HEK293T (cell line): ENCODE results near the gene CHL1.

Experiments
- CTCF ChIA-PET: fragments of 350-600 bp; formaldehyde crosslinking; extraction: SDS; loops from one replicate; lab custom pipeline; 2021; ENCODE audit warnings: antibody characterized with exemption, inconsistent platforms; lab: Yijun Ruan, JAX
- POLR2A ChIA-PET: fragments of 350-600 bp; formaldehyde crosslinking; extraction: SDS; loops from one replicate; lab custom pipeline; 2020; ENCODE audit warnings: antibody characterized with exemption, inconsistent platforms; lab: Yijun Ruan, JAX
- DNase-seq: peaks from one replicate; pipeline ENCODE4 v3.0.0; 2012; ENCODE audit warnings: mixed read lengths; ENCODE audit errors: extremely low spot score
- ARNT ChIP-seq: fragments of 450-650 bp; IDR thresholded peaks from 2 replicates; pipeline ENCODE4 v1.6.1; 2017; ENCODE audit warnings: mild to moderate bottlenecking
- BHLHE40 ChIP-seq: fragments of 450-650 bp; IDR thresholded peaks from 2 replicates; pipeline ENCODE4 v1.6.1; 2016; ENCODE audit warnings: mild to moderate bottlenecking, moderate library complexity, borderline replicate concordance
- CTBP1 ChIP-seq: fragments of 450-650 bp; IDR thresholded peaks from 2 replicates; pipeline ENCODE4 v1.6.1; 2016; ENCODE audit warnings: borderline replicate concordance
- ELF4 ChIP-seq: fragments of 450-650 bp; IDR thresholded peaks from 2 replicates; pipeline ENCODE4 v1.6.1; 2017; ENCODE audit warnings: antibody characterized with exemption
- FOXA1 ChIP-seq: fragments of 450-650 bp; IDR thresholded peaks from 2 replicates; pipeline ENCODE4 v1.6.1; 2016; ENCODE audit warnings: mild to moderate bottlenecking
- FOXK2 ChIP-seq: fragments of 450-650 bp; IDR thresholded peaks from 2 replicates; pipeline ENCODE4 v1.6.1; 2016; ENCODE audit warnings: mild to moderate bottlenecking
- FOXM1 ChIP-seq: fragments of 450-650 bp; IDR thresholded peaks from 2 replicates; pipeline ENCODE4 v1.6.1; 2017; ENCODE audit warnings: mild to moderate bottlenecking, borderline replicate concordance
- HDGF ChIP-seq: fragments of 450-650 bp; IDR thresholded peaks from 2 replicates; pipeline ENCODE4 v1.6.1; 2017; ENCODE audit warnings: antibody characterized with exemption, borderline replicate concordance
- L3MBTL2 ChIP-seq: fragments of 450-650 bp; conservative IDR thresholded peaks from 2 replicates; pipeline ENCODE4 v1.6.1; 2016; ENCODE audit warnings: mild to moderate bottlenecking
- LEF1 ChIP-seq: fragments of 450-650 bp; IDR thresholded peaks from 2 replicates; pipeline ENCODE4 v1.6.1; 2017; ENCODE audit warnings: mild to moderate bottlenecking, borderline replicate concordance
- NFRKB ChIP-seq: fragments of 450-650 bp; IDR thresholded peaks from 2 replicates; pipeline ENCODE4 v1.6.1; 2016; ENCODE audit warnings: mild to moderate bottlenecking, moderate library complexity
- PKNOX1 ChIP-seq: fragments of 450-650 bp; IDR thresholded peaks from 2 replicates; pipeline ENCODE4 v1.6.1; 2016
- SP1 ChIP-seq: fragments of 450-650 bp; IDR thresholded peaks from 2 replicates; pipeline ENCODE4 v1.6.1; 2017
- SUZ12 ChIP-seq: fragments of 450-650 bp; IDR thresholded peaks from 2 replicates; pipeline ENCODE4 v1.6.1; 2016; ENCODE audit warnings: mild to moderate bottlenecking
- TARDBP ChIP-seq: fragments of 450-650 bp; IDR thresholded peaks from 2 replicates; pipeline ENCODE4 v1.6.1; 2016
- ZNF384 ChIP-seq: fragments of 450-650 bp; IDR thresholded peaks from 2 replicates; pipeline ENCODE4 v1.6.1; 2016

The CHL1 gene

GRCh38 chr3:197149-197827 lies 725 bp downstream of the CHL1 start:
- TF ChIP-seq FOXA1, result no peak
- no peak for TF ChIP-seq ARNT
- POLR2A ChIA-PET, result no interaction called here
- no peak for DNase-seq
- CTCF ChIA-PET, result no interaction called here

GRCh38 chr3:197828-198491 lies 1.4 kb downstream of the CHL1 start:
- no peak for TF ChIP-seq FOXK2
- no peak for TF ChIP-seq LEF1
- TF ChIP-seq FOXA1, result no peak
- no peak for TF ChIP-seq CTBP1
- no peak for TF ChIP-seq FOXM1
- TF ChIP-seq ELF4, result no peak
- no peak for TF ChIP-seq ARNT
- no peak for TF ChIP-seq HDGF
- TF ChIP-seq PKNOX1, result no peak
- no peak for TF ChIP-seq SP1
- TF ChIP-seq NFRKB, result no peak
- no peak for TF ChIP-seq ZNF384
- POLR2A ChIA-PET, result no interaction called here
- CTCF ChIA-PET, result no interaction called here
- DNase-seq, result no peak

GRCh38 chr3:199835-200234 lies 3.3 kb downstream of the CHL1 start:
- ChIA-PET POLR2A (no interaction called here), CTCF (no interaction called here)
- TF ChIP-seq TARDBP (no peak), CTBP1 (no peak), FOXA1 (no peak), ELF4 (no peak), FOXK2 (no peak), FOXM1 (no peak), BHLHE40 (no peak)
- DNase-seq, result no peak

- DNase-seq, result no peak
- TF ChIP-seq FOXA1, result no peak
- TF ChIP-seq CTBP1, result no peak
- TF ChIP-seq ZNF384, result no peak
- TF ChIP-seq NFRKB, result no peak
- no peak for TF ChIP-seq LEF1
- TF ChIP-seq FOXM1, result no peak
- TF ChIP-seq HDGF, result no peak
- TF ChIP-seq BHLHE40, result no peak
- TF ChIP-seq ELF4, result no peak
- TF ChIP-seq SP1, result no peak
- TF ChIP-seq TARDBP, result no peak
- no peak for TF ChIP-seq ARNT
- no peak for TF ChIP-seq FOXK2
- TF ChIP-seq SUZ12, result no peak
- CTCF ChIA-PET, result no interaction called here
- POLR2A ChIA-PET, result no interaction called here
Measured at GRCh38 chr3:200758-201325, 4.3 kb downstream of the CHL1 start.

GRCh38 chr3:204102-204501 lies 7.5 kb downstream of the CHL1 start:
- no peak for DNase-seq
- CTCF ChIA-PET, result no interaction called here
- POLR2A ChIA-PET, result no interaction called here
- TF ChIP-seq CTBP1 (no peak), NFRKB (no peak), FOXM1 (no peak), SUZ12 (no peak), HDGF (no peak), FOXA1 (no peak), SP1 (no peak), FOXK2 (no peak), ELF4 (no peak), BHLHE40 (no peak), ZNF384 (no peak), TARDBP (no peak), L3MBTL2 (no peak), PKNOX1 (no peak), LEF1 (no peak), ARNT (no peak)

GRCh38 chr3:207973-208372 lies 11.4 kb downstream of the CHL1 start:
- CTCF ChIA-PET, result interaction anchor here (0.8 kb wide), 1 partner anchor 62 kb away, joined by 3 read pairs; no protein-coding TSS in a partner anchor
- no peak for DNase-seq
- POLR2A ChIA-PET, result no interaction called here
- TF ChIP-seq ZNF384, result no peak
- TF ChIP-seq PKNOX1, result no peak
- no peak for TF ChIP-seq ELF4
- TF ChIP-seq LEF1, result no peak
- TF ChIP-seq CTBP1, result no peak
- no peak for TF ChIP-seq L3MBTL2
- no peak for TF ChIP-seq TARDBP
- TF ChIP-seq SUZ12, result no peak
- no peak for TF ChIP-seq HDGF
